Brain pericyte (primary cell): ENCODE results near the gene PPP2R2C.

Source experiments
- DNase-seq: peaks from one replicate; pipeline ENCODE4 v3.0.0-alpha.2; 2012; ENCODE audit warnings: low read depth, low spot score

The PPP2R2C gene

DNA sequence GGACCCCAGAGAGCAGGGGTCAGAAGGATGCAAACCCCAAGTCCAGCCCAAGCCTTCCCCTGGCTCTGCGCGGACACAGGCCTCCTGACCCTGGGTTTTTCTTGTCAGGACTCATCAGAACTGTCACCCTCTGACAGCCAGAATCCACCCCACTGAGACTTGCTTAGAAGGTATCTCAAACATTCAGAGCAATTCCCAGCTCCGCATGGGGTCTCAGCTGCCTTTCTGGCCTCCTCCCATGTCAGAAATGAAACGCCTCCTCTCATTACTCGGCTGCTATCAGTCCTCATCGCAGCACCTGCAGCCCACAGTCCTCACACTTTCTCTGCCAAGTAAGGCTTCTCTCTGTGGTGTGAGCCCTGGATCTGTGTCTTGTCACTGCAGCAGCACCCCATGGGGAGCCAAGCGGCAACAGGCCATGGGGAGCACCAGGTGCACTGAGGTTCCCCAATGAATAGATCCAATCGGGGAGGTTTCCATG is 105.0 kb downstream of the PPP2R2C start:
- no peak for DNase-seq

DNA sequence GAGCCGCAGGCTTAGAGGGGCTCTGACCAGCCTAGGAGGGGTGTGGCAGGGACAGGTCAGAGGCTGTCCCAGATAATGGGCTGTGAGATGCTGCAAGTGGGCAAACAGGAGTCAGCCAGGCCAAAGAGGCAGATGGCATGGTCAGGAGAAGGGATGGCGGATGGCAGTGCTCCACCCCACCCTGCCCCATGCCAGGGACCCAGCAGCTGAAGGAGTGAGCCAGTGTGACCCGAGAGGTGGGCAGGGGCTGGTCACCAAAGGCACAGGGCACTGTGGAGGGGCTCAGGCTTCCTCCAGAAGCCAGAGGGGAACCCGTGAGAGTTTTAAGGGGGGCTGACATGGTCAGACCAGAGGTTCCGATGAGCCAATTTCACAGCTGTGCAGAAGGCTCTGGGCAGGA is 105.8 kb downstream of the PPP2R2C start:
- no peak for DNase-seq

DNA sequence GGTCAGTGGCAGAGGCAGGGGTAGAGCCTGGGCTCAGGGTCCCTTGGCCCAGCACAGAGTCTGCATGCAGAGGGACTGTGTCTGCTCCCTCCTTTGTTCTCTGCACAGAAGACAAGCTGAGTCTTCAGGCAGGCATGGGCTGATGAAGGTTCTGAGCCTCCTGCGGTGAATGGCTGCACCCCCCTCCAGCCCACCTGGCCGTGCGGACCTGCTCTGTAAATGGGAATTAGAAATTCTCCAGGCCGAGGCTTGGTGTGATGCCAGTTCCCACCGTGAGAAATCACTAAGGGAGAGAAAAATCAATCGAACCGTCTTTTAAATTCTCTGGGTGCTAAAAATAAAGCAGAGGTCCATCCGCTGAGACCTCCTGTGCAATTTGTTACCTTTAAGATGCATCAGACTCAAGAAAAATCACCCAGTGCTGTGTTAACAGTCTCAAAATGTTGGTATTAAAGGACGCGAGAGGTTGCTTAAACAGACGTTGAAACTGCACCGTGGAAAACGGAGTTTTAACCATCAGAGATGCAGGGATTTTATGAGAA is 106.8 kb downstream of the PPP2R2C start:
- DNase-seq: no peak

DNA sequence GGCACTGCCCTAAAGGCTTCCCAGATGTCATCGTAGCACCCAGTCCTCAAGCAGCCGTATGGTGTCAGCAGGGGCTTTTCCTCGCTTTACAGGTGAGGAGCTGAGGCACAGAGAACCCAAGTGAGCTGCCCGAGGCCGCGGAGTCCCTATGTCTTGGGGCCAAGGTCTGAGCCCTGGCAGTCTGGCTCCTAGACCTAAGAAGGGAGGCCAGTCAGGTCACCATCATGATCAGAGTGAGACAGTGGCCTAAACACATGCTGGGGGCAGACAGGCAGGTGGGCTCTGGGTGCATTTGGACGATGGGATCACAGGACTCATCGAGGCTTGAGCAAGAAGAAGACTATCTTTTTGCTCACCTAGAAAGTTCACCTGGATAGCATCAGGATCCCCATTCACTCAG is 107.8 kb downstream of the PPP2R2C start:
- no peak for DNase-seq

DNA sequence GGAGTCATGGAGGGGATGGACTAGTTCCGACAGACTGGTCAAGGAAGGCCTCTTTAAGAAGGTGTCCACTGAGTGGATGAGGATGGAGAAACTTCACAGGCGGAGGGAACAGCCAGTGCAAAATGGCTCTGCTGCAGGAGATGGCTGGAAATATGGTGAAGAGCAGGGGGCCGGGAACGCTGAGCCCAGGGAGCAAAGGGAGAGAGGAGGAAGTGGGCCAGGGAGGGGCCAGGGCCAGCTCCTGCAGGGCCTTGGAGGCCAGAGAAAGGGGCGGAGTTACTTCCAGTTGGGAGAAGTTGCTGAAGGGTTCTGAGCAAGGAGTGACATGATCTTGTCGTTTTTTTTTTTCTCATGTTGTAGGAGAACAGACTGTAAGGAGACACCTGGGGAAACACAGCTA is 108.3 kb downstream of the PPP2R2C start:
- no peak for DNase-seq

DNA sequence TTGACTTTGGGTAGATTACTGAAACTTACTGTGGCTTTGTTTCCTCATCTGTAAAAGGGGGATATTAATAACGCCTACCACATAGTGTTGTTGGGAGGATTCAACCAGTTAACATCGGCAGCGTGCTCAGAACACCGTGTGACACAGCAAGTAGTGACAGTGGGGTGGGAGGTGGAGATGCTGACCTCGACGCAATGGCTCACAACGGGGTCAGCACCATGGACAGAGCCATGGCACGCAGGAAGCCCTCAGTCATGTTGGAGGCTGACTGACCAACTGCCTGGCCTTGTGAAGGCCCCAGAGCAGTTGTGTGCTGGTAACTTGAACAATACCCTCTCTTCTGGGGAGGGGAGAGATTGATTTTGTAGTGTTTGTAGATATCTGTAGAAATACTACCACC is 109.5 kb downstream of the PPP2R2C start:
- DNase-seq: no peak

DNA sequence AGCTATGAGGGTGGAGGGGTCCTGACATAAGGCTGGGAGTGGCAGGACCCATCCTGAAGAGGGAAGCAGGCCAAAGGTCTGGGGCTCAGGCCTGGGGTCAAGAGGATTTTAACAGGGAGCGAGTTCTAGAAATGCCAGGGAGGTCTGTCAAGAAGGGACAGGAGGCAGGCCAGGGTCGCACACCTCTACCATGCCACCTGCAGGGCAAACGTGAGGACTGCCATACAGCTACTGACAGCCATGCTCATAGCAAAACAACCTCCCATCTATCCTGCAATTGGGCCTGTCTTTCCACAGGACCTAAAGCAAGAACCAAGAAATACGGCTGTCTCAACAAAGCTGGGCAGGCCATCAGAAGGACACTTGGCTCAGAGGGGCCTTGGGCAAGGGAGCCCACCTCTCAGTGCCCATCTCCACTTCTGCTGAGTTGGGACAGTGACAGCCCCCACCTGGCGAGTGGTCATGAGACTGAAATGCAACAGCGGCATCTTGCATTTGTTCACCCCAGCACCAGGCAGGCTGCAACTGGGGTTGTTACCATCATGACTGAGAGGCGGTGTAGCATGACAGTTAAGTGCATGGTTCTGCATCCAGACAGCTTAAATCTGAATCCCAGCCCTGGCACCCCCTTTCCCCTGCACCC is 110.0 kb downstream of the PPP2R2C start:
- DNase-seq: no peak

DNA sequence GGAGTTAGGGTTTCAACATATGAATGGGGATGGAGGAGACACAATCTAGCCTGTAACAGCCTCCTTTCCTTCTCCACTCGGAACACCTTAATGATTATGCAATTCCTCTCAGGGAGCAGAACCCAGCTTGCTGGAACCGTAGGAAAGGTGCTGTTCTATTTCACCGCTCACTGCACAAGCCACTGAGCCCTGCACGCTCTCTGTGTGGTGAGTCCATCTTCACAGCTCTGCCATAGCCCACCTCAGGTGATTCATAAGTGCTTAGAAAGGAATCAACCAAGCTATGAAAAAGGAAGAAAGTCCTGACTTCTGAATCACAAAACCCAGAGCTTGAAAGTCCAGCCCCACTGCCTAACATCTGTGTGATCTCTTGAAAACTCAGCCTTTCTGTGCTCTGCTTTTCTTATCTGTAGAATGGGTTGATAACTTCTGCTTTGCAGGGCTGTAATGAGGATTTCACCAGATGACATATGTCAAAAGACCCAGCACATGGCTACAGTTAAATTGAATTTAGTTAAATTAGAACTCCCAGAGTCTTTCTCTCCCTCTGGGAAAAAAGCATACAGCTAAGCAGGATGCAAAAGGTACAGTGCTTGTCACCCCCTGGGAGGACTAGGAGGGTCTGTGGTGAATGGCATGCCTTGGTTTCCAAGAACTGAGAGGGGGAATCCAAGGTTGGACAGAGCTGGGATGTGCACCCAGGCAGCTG is 111.2 kb downstream of the PPP2R2C start:
- no peak for DNase-seq

DNA sequence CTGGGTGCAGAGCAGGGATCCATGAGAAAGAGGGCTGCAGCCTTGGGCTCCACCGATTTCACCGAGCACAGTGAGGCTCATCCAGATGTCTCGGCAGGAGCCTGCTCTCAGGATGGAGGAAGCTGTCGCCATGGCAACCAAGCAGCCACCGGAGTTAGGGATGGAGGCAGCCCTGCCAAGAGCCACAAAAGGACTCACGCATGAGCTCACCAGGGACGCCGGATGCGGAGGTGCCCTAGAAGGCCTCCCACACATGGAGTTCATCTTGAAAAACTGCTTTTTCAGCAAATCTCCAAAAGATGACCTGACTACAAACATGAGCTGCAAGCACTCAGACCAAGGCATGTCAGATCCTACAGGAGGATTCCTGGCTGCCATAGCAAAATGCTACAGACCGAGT is 112.0 kb downstream of the PPP2R2C start:
- DNase-seq: no peak

DNA sequence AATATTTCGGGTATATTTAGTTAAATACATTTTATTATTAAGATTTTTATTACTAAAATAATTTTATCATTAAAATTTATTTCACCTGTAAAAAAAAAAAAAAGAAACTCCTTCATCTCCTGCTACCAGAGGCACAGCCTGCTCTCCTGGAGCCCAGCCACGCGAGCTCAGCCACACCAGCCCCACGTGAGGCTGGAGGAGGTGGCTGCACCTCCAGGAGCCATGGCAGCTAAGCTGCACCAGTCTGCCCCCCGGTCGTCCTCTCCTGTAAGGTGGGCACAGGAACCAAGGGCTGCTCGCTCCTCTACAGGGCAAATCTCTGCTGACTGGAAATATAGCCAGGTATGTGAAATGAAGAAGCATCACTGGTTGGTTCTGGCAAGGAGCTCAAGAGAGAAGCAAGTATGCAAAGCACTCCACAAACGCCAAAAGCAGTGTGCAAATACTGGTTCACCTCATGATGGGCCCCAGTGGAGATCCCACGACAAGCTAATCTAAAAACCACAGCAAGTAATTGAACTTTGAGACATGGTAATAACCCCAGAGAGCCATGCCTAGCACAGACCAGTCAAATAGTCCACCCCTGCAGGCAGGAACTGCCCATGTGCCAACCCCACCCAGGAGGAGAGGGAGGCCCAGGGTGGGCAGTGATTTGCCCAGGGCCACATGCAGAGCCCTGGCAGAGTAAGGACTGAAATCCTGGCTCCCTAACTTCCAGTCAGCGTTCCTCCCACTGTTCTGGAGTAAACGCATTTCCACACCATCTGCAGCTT is 112.7 kb downstream of the PPP2R2C start:
- DNase-seq: no peak

DNA sequence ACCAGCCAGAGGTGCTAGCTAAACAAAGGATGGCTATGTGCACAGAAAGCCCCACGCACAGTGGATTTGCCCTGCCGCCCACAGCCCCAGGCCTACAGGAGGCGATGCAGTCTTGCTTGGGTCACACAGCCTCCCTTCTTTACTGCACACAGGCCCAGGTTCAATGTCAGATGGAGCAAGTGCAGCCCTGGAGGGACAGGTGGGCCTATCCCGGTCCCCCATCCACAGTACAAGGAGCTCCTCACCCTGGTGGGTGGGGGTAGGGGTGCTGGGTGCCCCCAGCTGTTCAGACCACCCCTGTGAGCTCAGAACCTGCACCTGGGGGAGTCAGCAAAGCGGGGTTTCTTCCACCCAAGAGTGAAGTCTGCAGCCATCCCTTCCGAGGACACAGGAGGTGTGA is 114.9 kb downstream of the PPP2R2C start:
- DNase-seq: no peak

DNA sequence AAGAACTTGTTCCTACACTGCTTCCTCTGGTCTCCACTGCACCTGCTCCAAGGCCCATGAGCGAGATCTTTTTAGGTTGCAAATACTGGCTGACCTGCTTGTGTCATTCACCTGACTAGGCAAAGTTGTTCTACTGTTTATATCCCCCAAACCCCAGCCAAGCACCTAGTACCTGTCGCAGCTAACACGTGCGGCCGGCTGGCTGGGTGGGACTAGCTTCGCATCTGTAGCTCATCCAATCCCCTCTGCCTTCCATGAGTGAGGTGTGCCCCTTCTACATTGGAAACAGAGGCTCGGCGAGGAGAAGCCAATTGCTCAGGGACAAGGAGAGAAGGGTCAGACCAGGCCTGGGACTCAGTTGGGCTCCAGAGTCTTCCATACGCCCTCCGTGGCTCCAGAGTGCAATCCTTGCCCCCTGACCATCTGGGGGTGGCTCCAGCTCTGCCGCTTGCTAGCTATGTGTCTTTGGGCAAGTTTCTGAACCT is 116.3 kb downstream of the PPP2R2C start:
- DNase-seq: no peak

DNA sequence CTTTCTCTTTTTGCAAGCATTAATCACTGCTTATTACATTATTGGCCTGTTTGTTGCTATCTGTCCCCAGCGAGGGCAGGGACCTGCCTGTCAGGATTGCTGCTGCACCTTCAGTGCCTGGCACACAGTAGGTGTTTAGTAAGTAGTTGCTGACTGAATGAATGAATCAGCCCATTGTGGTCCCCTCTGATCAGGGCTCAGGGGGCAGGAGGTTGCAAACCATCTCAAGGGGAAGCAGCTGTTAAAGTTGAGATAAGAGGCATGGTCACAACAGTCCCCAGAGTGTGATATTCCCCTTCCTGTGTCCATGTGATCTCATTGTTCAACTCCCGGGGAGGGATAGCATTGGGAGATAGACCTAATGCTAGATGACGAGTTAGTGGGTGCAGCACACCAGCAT is 117.4 kb downstream of the PPP2R2C start:
- DNase-seq: no peak

DNA sequence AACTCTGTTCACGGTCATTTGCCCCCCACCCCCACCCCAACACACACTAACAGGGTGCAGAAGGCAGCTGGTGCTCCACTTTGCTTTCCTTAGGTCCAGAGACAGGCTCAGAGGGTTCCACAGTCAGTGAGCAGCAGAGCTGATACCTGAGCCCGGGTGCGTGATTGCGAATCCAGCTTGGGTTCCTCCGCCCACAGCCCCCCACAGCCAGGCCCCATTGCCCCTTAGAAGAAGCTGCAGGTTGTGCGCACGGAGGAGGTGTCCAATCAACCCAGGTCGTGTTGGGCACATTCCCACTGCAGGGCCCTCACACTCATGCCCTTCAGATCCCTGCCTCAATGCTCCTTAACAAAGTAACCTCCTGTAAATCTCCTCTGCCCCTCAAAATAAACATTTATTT is 117.8 kb downstream of the PPP2R2C start:
- no peak for DNase-seq

DNA sequence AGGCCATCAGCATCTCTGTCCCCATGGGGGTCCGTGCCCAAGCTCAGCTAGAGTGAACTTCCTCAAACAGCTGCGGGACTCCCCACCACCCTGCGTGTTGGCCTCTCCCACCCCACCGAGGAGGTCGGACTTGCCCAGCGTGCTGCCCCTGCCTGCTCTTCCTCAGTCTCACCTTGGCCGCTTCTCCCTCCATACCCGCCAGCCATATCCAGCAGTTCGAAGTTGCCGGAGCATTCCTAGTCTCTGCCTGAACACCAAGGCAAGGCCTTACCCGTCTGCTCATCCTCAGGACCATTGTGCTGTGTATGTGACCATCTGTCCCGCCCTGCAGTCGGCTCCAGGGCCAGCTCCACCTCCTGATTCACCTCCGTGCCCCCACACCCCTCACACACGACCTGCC is 118.3 kb downstream of the PPP2R2C start:
- DNase-seq: no peak

DNA sequence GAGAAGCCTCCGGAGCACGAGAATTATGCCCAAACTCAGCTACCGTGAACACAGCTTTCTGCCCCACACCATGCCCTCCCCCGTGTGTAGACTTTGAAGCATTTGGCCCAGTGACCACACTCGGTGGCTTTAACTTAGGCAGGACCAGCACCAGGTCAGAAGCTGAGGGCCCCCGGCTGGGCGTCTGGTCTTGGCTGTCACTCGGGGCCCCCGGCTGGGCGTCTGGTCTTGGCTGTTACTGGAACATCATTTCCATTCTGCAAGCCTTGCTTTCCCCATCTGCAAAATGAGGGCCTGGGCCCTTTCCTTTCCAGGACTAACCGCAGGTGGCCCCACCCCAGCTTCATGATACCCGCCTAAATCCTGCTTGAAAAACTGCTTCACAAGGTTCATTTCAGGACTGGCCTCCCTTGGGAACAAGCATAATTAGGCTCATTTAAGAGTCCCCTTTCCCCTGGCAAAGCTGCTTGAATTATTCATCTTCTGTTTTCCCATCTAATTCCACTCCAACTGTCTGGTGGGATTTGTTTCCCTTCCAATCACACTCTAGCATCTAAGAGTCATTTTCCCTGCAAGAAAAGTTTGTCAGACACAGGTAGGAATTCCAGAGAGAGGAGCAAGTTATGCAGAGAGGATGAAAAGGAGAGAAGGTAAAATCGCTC is 120.3 kb downstream of the PPP2R2C start:
- no peak for DNase-seq

DNA sequence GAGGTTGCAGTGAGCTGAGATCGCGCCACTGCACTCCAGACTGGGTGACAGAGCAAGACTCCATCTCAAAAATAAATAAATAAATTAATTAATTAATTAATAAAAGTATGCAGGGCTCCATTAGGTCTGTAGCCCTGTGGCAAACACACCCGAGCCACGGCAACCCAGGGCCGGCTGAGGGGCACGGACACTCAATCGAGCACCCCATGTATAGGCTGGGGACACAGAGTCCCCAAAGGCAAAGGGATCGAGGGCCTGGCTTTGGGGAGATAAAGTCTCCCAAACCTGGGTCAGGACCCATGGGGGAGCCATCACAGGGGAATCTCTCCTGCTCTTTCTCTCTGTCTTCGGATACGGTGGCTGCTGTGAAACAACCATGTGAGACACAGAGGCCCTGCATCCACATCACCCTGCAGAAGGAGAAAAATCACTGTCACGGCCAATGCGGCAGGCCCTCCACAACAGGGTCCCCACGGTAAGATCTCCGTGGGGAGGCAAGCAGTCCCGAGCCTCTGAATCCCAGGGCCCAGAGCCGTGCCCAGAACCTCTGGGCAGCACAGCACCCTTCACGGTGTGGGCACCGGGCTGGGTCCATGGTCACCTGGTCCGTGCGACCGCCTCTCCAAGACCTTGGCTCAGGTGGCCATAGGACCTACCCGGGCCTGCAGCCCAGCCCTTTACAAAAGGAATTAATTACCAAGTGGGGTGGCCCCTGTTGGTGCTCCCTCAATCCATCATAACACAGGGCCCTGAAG is 121.0 kb downstream of the PPP2R2C start:
- no peak for DNase-seq

DNA sequence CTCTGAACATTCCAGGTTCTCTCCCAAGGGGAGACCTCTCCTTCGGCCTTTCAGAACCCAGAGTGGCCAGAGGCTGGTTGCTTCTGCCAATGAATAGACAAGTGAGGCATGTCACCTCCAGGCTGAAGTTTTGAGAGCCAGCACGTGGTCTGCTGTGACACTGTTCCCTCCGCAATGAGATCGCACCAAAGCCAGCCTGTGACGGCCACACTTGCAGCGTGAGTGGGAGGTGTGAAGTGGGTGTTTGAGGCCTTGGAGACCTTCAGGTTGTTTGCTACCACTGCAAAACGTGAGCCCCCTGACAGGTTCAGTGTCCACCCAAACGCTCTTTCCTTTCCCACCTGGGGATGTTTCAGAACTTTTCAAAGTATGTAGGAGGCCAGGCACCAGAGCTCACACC is 121.8 kb downstream of the PPP2R2C start:
- no peak for DNase-seq

DNA sequence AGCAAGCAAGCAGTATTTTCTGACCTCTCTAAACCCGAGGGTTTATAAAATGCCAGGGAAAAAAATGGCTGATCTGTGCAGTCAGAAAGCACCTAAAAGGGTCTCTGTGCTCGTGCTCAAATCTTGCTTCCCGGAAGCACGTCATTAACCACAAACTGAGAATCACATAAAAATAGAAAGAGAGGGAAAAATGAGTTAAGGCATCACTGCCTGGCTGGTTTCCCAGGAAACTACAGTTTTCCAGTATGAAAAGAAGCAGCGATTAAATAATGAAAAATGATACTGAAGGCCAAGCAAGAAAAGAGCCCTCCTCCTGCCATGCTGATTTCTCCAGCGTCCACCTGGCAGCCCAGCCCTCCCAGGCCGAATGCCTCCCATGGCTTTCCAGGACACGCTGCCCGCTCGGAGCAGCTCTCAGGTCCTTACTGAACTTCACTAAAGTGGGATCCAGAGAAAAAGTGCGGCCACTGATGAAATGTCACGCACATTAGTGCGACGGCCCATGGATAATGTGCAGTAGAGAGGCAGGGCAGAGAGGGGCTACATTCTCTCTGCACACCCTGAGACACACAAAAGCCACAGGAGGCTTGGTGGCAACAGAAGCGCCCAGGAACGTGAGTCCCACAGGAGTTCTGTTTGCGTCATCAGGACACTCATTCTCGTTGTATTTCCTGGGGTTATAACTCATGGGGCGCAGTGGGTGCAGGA is 122.4 kb downstream of the PPP2R2C start:
- DNase-seq: no peak

DNA sequence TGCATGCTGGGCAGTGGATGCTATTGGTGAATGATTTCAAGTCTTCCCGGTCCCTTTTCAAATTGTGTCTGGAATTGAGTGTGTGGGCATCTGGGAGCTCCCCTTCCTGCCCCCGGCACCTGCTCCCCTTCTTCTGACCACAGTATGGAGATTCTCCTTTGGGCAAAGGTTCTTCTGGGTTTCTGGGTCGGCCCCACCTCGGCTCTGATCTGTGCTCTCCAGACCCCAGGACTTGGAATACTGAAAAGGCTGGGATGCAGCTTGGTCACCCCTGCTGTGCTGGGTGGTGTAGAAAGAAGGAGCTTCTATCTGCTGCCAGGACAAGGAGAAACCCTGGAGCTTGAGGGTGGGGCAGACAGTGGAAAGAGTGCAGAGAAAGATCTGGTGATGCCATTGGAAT is 124.0 kb downstream of the PPP2R2C start:
- DNase-seq: no peak
